T-cell (primary cell): Measurements from ENCODE around the gene HBEGF. TPM values are rescaled to one million over a fixed set of nuclear protein-coding genes. Genes with fewer than 3 reads are reported as not detected.

ENCODE experiments used
- ATAC-seq, 4 experiments: fragments of 200-7000 bp in 3 of 4; fragments of 150-1000 bp in 1 of 4; cut with Tn5 transposase; replicated peaks in 1 of 4; 1 replicate in 3 of 4; 2 replicates in 1 of 4; pipeline ENCODE4 v1.10.0; 2021; ENCODE audit warnings: moderate library complexity in 3 of 4, mild to moderate bottlenecking in 2 of 4, moderate number of reproducible peaks in 1 of 4
- CTCF ChIA-PET, 2 donors: fragments of 300-600 bp; sonication (Branson Sonifier 250); formaldehyde crosslinking; loops; one replicate each; lab custom pipeline; 2022; ENCODE audit warnings: antibody characterized with exemption in 2 of 2; lab: Charles Lee
- POLR2A ChIA-PET, 2 donors: fragments of 300-600 bp; sonication (Branson Sonifier 250); formaldehyde crosslinking; loops; one replicate each; lab custom pipeline; 2022; ENCODE audit warnings: antibody characterized with exemption in 2 of 2; lab: Charles Lee
- DNase-seq, 35 experiments: peaks; one replicate each; pipeline versions ENCODE4 v3.0.0 to v3.0.0-alpha.2; 2013 to 2023
- H3K27ac ChIP-seq: one replicate; pipeline ENCODE4 v1.5.1; 2013; ENCODE audit warnings: low read length
- H3K27me3 ChIP-seq, 2 experiments: replicated peaks in 1 of 2; 1 replicate in 1 of 2; 2 replicates in 1 of 2; pipeline versions ENCODE4 v1.6.1 to v1.7.0; 2013; ENCODE audit warnings: low read length in 1 of 2, mixed read lengths in 1 of 2; ENCODE audit not compliant: control insufficient read depth in 2 of 2, insufficient read depth in 2 of 2; ENCODE audit errors: extremely low read depth in 1 of 2
- H3K36me3 ChIP-seq, 2 donors: 1 replicate in 1 of 2; 2 replicates in 1 of 2; pipeline versions ENCODE4 v1.6.1 to v1.7.0; 2013; ENCODE audit warnings: low read length in 1 of 2; ENCODE audit not compliant: control insufficient read depth in 2 of 2, insufficient read depth in 1 of 2; ENCODE audit errors: extremely low read depth in 1 of 2
- H3K4me1 ChIP-seq, 2 experiments: 1 replicate in 1 of 2; 2 replicates in 1 of 2; pipeline versions ENCODE4 v1.6.1 to v1.7.0; 2013; ENCODE audit warnings: low read length in 2 of 2, mixed read lengths in 1 of 2; ENCODE audit not compliant: insufficient read depth in 2 of 2, control insufficient read depth in 1 of 2; ENCODE audit errors: extremely low read depth in 1 of 2
- H3K4me3 ChIP-seq, 2 donors: 1 replicate in 1 of 2; 2 replicates in 1 of 2; pipeline versions ENCODE4 v1.5.1 to v1.7.0; 2013; ENCODE audit warnings: mild to moderate bottlenecking in 2 of 2, low read length in 1 of 2, moderate library complexity in 1 of 2; ENCODE audit not compliant: control insufficient read depth in 1 of 2; ENCODE audit errors: extremely low read depth in 1 of 2
- H3K9me3 ChIP-seq: 2 replicates; pipeline ENCODE4 v1.7.0; 2013
- H3K27ac Mint-ChIP-seq, 2 donors: one replicate each; pipeline ENCODE4 v1.8.0; 2020 to 2021; ENCODE audit warnings: mild to moderate bottlenecking in 2 of 2, mixed read lengths in 2 of 2
- H3K27me3 Mint-ChIP-seq, 2 donors: one replicate each; pipeline ENCODE4 v1.8.0; 2021 to 2022; ENCODE audit warnings: mixed read lengths in 2 of 2
- H3K36me3 Mint-ChIP-seq: one replicate; pipeline ENCODE4 v1.8.0; 2021; ENCODE audit warnings: mixed read lengths
- H3K4me1 Mint-ChIP-seq, 3 donors: one replicate each; pipeline ENCODE4 v1.8.0; 2020 to 2022; ENCODE audit warnings: mixed read lengths in 3 of 3, mild to moderate bottlenecking in 1 of 3
- H3K4me3 Mint-ChIP-seq, 3 donors: one replicate each; pipeline ENCODE4 v1.8.0; 2020 to 2022; ENCODE audit warnings: mild to moderate bottlenecking in 3 of 3, mixed read lengths in 3 of 3, moderate library complexity in 3 of 3
- H3K9me3 Mint-ChIP-seq, 3 donors: one replicate each; pipeline ENCODE4 v1.8.0; 2020 to 2022; ENCODE audit warnings: mixed read lengths in 3 of 3
- WGBS: methylation state at CpG from one replicate; pipeline ENCODE4 v1.1.5; 2013; ENCODE audit warnings: missing lambda C conversion rate; ENCODE audit not compliant: insufficient coverage; 5-methylcytosine and 5-hydroxymethylcytosine counted together
- total RNA-seq, 35 experiments: library from RNA in 6 of 35; stranded (reverse) in 6 of 35; fragments of 120-200 nt in 1 of 35; gene quantifications; one replicate each; pipeline versions ENCODE4 v1.2.1 to v1.2.4 and lab custom pipeline; 2013 to 2026

The HBEGF gene
- total RNA-seq, 5 donors from 2014 or later (not counting 1 experiment from before 2014, with no cell fraction given) = 0.47 to 2.8 (median 1.9) TPM

GRCh38 chr5:140319833-140320232 is 26.6 kb downstream of the HBEGF start:
- no peaks in the 10 kb centered on the region for H3K36me3 ChIP-seq

GRCh38 chr5:140318792-140319191 is 27.6 kb downstream of the HBEGF start:
- peaks cover 0 to 8% of the 10 kb centered on the region in 2 experiments for H3K27me3 ChIP-seq
- H3K27ac ChIP-seq = no peak overlapping the region
- Mint-ChIP-seq H3K9me3 (no peaks in the 10 kb centered on the region), H3K36me3 (no peaks in the 10 kb centered on the region), H3K4me1 (no peaks in the 10 kb centered on the region), H3K27ac (no peak overlapping the region), H3K27me3 (no peaks in the 10 kb centered on the region), H3K4me3 (no peak overlapping the region)
- WGBS = 84% methylated on average over 3 of the region's 4 CpGs
- ChIA-PET POLR2A (no interaction called here), CTCF (no interaction called here)
- H3K36me3 ChIP-seq = no peaks in the 10 kb centered on the region
- ATAC-seq (no peak), DNase-seq (no peak)
- no peaks in the 10 kb centered on the region for H3K4me1 ChIP-seq
- H3K9me3 ChIP-seq = no peaks in the 10 kb centered on the region
- H3K4me3 ChIP-seq = no peak overlapping the region

More at GRCh38 chr5:140319833-140320232, 26.6 kb downstream of the HBEGF start:
- Histone ChIP-seq H3K4me3 (no peak overlapping the region), H3K27ac (no peak overlapping the region), H3K27me3 (peaks cover 0 to 8% of the 10 kb centered on the region in 2 experiments), H3K4me1 (no peaks in the 10 kb centered on the region), H3K9me3 (no peaks in the 10 kb centered on the region)
- H3K4me1 Mint-ChIP-seq = no peaks in the 10 kb centered on the region
- H3K4me3 Mint-ChIP-seq = no peak overlapping the region
- ATAC-seq = no peak
- no peaks in the 10 kb centered on the region for H3K36me3 Mint-ChIP-seq
- ChIA-PET CTCF (interaction anchor here in 1 of 2 donors (0.5 kb wide), 1 partner anchor 32 kb away, joined by 4 read pairs; no protein-coding TSS in a partner anchor), POLR2A (no interaction called here)
- no peak overlapping the region for H3K27ac Mint-ChIP-seq
- no peak for DNase-seq
- H3K27me3 Mint-ChIP-seq = no peaks in the 10 kb centered on the region
- H3K9me3 Mint-ChIP-seq = no peaks in the 10 kb centered on the region
- no CpG with 5 or more reads among the region's 1 CpG for WGBS

- DNase-seq (no peak), ATAC-seq (no peak)
- H3K4me1 ChIP-seq = no peaks in the 10 kb centered on the region
- no peaks in the 10 kb centered on the region for H3K9me3 ChIP-seq
- 100% methylated on average over 3 of the region's 5 CpGs for WGBS
- H3K36me3 Mint-ChIP-seq = no peaks in the 10 kb centered on the region
- no peaks in the 10 kb centered on the region for H3K36me3 ChIP-seq
- no peaks in the 10 kb centered on the region for H3K4me1 Mint-ChIP-seq
- H3K9me3 Mint-ChIP-seq = no peaks in the 10 kb centered on the region
- no peak overlapping the region for H3K27ac ChIP-seq
- H3K27me3 ChIP-seq = peaks cover 0 to 2% of the 10 kb centered on the region in 2 experiments
- CTCF ChIA-PET = no interaction called here
- POLR2A ChIA-PET = no interaction called here
- H3K27ac Mint-ChIP-seq = no peak overlapping the region
- peaks cover 0 to 1% of the 10 kb centered on the region in 2 donors for H3K27me3 Mint-ChIP-seq
- no peak overlapping the region for H3K4me3 ChIP-seq
- no peak overlapping the region for H3K4me3 Mint-ChIP-seq
Observed at GRCh38 chr5:140317859-140318258, 28.5 kb downstream of the HBEGF start.

- no peak overlapping the region for H3K27ac Mint-ChIP-seq
- no peaks in the 10 kb centered on the region for H3K9me3 Mint-ChIP-seq
- no peaks in the 10 kb centered on the region for H3K4me1 ChIP-seq
- no peak overlapping the region for H3K27ac ChIP-seq
- no peak for ATAC-seq
- H3K27me3 ChIP-seq = no peaks in the 10 kb centered on the region
- H3K4me3 Mint-ChIP-seq = no peak overlapping the region
- CTCF ChIA-PET = no interaction called here
- H3K9me3 ChIP-seq = no peaks in the 10 kb centered on the region
- WGBS = 100% methylated on average over 3 of the region's 7 CpGs
- no peak overlapping the region for H3K4me3 ChIP-seq
- no peaks in the 10 kb centered on the region for H3K36me3 ChIP-seq
- POLR2A ChIA-PET = no interaction called here
- no peaks in the 10 kb centered on the region for H3K4me1 Mint-ChIP-seq
- DNase-seq = no peak
- H3K27me3 Mint-ChIP-seq = peaks cover 0 to 5% of the 10 kb centered on the region in 2 donors
- no peaks in the 10 kb centered on the region for H3K36me3 Mint-ChIP-seq
Observed at GRCh38 chr5:140312791-140313189, 33.6 kb downstream of the HBEGF start.

GRCh38 chr5:140312067-140312790 is 34.2 kb downstream of the HBEGF start:
- ChIA-PET CTCF (interaction anchor here in 1 of 2 donors (1.3 kb wide), 1 partner anchor 39 kb away, joined by 3 read pairs; no protein-coding TSS in a partner anchor), POLR2A (no interaction called here)
- Mint-ChIP-seq H3K4me3 (no peak overlapping the region), H3K9me3 (no peaks in the 10 kb centered on the region), H3K27ac (no peak overlapping the region), H3K36me3 (no peaks in the 10 kb centered on the region), H3K27me3 (peaks cover 0 to 5% of the 10 kb centered on the region in 2 donors), H3K4me1 (no peaks in the 10 kb centered on the region)
- no peaks in the 10 kb centered on the region for H3K36me3 ChIP-seq
- H3K4me3 ChIP-seq = no peak overlapping the region
- no peaks in the 10 kb centered on the region for H3K4me1 ChIP-seq
- DNase-seq = no peak
- WGBS = 11% methylated on average over 3 of the region's 4 CpGs
- ATAC-seq = no peak
- H3K27me3 ChIP-seq = peaks cover 0 to under 1% of the 10 kb centered on the region in 2 experiments
- no peaks in the 10 kb centered on the region for H3K9me3 ChIP-seq
- H3K27ac ChIP-seq = no peak overlapping the region

- H3K4me1 ChIP-seq = no peaks in the 10 kb centered on the region
- Mint-ChIP-seq H3K36me3 (no peaks in the 10 kb centered on the region), H3K27me3 (peaks cover 4 to 5% of the 10 kb centered on the region in 2 donors), H3K27ac (no peak overlapping the region), H3K9me3 (no peaks in the 10 kb centered on the region), H3K4me1 (no peaks in the 10 kb centered on the region), H3K4me3 (no peak overlapping the region)
- DNase-seq = no peak
- 100% methylated on average over 1 of the region's 5 CpGs for WGBS
- H3K27me3 ChIP-seq = peaks cover 0 to 4% of the 10 kb centered on the region in 2 experiments
- no peak overlapping the region for H3K4me3 ChIP-seq
- ChIA-PET POLR2A (interaction anchor here in 1 of 2 donors (0.6 kb wide), 1 partner anchor 1127 kb away, joined by 3 read pairs; no protein-coding TSS in a partner anchor), CTCF (interaction anchor here in 1 of 2 donors (0.6 to 1.3 kb wide), 3 partner anchors 41 to 364 kb away, joined by 3 to 7 read pairs (median 4); no protein-coding TSS in a partner anchor)
- no peaks in the 10 kb centered on the region for H3K36me3 ChIP-seq
- no peak for ATAC-seq
- H3K27ac ChIP-seq = no peak overlapping the region
- H3K9me3 ChIP-seq = no peaks in the 10 kb centered on the region
Observed at GRCh38 chr5:140311011-140311467, 35.4 kb downstream of the HBEGF start.
